Measurements from ENCODE around the gene ZNF618.

- TF ChIP-seq POLR2AphosphoS5 (IDR thresholded peaks at IDR 0.05) (no peak), CTCF (IDR thresholded peaks at IDR 0.05) (no peak), EP300 (IDR thresholded peaks at IDR 0.05) (no peak), POLR2A (IDR thresholded peaks at IDR 0.05) (no peak)
Measured at GRCh38 chr9:114017741-114018715, 141.9 kb downstream of the ZNF618 start.
